HS-27A (cell line): ENCODE measurements around the gene SDHB.

Experiments used
- DNase-seq: peaks from one replicate; pipeline ENCODE4 v3.0.0-alpha.2; 2012; ENCODE audit warnings: low read depth, missing footprints

SDHB gene

DNA sequence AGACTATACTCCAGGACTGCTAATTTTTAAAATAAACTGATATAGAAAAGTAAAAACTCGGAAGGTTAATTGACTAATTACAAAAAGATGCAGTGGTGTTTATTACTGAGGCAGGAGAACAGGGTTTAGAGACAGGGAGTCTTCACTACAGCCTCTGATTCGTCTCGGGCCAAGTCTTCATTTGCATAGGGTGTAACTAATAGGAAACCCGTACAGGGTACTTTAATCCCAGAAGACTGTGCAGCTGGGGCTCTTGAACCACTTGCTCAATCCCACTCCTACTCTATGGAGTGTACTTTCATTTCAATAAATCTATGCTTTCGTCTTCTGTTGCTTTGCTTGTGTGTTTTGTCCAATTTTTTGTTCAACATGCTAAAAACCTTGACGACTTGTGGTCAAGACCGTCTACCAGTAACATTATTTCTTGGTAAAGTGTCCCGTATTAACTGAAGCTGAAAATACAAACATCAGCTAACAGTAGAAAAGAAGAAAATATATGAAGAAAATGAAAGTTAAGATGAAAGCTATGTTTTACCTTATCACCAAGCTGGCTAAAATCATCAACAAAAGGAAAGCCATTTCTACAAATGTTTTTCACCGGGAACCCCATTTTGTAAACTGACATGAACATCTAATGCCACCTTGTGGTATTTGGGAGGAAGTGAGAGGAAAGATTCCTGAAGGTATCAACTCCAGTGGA is 8.0 kb downstream of the SDHB start:
- no peak for DNase-seq

DNA sequence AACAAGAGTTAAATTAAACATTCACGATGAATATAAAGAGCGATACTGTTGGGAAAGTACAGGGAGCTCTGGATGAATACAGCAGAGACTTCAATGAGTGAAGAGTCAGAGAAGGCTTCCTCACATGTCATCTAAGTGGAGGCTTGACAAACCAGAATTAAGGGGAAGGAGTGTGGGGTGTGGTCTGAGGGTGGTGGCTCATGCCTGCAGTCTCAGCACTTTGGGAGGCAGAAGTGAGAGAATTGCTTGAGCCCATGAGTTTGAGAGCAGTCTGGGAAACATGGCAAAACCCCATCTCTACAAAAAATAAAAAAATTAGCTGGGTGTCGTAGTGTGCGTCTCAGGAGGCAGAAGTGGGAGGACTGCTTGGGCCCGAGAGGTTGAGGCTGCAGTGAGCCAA is 8.7 kb downstream of the SDHB start:
- DNase-seq, result no peak

- DNase-seq, result no peak
These were observed 10.2 kb downstream of the SDHB start for GRCh38 chr1:17043676-17044075.

DNA sequence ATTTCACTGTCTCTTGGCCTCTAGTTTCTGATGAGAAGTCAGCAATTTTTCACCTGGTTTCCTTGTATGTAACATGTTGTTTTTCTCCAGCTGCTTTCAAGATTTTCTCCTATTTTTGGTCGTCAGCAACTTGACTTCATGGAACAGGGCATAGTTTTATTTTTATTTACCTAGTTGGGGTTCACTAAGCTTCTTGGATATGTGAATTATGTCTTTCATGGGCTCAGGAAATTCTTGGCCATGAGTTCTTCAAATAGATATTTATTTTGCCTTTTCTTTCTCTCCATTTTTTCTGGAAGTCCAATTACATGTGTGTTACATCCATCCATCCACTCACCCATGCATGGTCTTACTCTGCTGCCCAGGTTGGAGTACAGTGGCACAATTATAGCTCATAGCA is 13.7 kb downstream of the SDHB start:
- no peak for DNase-seq

GRCh38 chr1:17039522-17039921 is 14.3 kb downstream of the SDHB start:
- no peak for DNase-seq

GRCh38 chr1:17033481-17033880 is 20.4 kb downstream of the SDHB start:
- DNase-seq, result no peak

- no peak for DNase-seq
These were observed 21.1 kb downstream of the SDHB start for GRCh38 chr1:17032741-17033140.

DNA sequence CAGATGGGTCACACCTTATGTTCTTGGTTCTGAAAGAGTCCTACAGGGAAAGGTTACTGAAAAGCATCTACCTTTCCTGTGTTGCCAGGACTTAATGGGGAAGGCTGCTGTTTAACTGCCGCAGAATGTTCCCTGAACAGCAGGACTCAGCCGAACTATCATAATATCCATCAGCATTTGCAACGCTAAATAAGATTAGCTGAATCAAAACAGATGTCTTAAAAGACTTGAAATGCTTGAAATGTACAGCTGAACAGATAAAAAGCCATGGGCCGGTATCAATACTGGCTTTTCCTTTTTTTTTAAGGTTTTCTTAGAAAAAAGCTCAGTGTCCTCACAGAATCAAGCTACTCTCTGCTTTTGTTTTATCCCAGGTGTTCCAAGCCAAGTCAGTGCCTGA is 22.4 kb downstream of the SDHB start:
- DNase-seq, result no peak

GRCh38 chr1:17030206-17030605 is 23.6 kb downstream of the SDHB start:
- no peak for DNase-seq

GRCh38 chr1:17028662-17029188 is 25.1 kb downstream of the SDHB start:
- no peak for DNase-seq

DNA sequence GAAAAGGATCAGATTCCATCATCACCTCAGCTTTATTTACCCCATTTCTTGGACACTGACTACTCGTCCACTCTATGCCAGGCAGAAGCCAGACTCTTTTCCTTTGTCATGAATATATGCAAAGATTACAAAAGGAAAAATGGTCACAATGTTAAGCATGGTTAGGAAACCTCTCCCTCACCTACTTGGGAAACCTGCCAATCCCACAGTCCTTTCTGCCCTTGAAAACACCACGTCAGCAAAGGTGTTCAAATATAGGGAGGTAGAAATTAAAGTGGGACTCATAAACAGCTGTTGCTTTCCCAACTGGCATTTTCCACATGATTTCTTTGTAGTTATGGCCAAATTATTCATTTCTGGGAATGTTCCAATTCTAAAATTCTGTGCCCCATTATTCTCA is 25.9 kb downstream of the SDHB start:
- no peak for DNase-seq

GRCh38 chr1:17027403-17027802 is 26.4 kb downstream of the SDHB start:
- no peak for DNase-seq

DNA sequence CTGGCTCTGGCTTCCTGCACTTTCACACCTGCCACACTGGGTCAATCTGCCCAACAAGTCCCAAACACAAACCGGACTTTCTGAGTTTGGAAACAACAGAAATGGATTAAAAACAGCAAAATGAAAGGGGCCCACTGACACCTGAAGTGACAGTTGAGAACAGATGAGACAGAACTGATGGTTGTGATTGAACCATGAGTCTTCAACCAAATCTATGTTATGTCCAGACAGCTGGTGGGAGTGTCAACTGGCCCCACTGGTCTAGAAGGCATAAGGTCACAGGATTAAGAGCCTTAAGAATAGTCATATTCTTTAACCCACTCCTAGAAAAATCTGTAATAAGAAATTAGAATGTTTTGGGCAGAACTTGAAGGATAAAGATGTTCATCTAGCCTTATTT is 29.1 kb downstream of the SDHB start:
- DNase-seq, result no peak

DNA sequence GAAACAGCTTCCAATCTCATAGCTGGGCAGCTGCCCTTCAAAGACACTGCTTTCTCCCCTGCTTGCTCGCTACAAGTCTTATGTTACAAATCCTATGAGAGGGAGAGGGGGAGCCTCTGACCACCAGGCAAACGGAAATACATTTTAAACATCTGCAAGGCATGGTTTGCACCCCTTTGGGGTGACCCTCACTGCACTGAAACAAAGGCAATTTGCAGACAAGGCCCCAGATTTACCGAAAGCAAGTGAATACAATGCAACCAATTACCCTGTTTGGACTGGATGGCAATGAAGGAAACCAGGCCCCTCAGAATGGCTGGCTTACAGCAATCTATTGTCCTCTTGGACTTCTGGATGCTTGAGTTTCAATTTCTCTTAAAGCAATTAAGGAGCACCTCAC is 30.3 kb downstream of the SDHB start:
- DNase-seq, result no peak

DNA sequence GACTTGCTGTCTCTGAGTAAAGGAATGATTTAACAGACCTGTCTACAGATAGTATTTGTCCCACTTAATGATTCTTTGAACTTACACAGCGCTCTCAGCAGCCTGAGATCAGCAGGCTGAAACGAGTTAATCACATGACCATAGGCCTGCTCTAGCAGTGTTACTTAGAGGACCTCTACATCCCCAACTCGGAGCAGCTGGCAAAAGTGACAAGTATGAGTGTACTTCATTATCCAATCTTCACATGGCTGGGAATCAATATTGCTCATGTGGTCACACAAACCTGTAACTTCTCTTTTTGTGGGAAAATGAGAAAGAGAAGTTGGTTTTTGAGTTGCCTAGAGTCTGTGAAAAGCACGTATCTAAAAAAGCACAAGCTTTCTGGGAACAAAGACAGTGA is 30.7 kb downstream of the SDHB start:
- DNase-seq, result no peak

- DNase-seq, result no peak
These were observed 31.9 kb downstream of the SDHB start for GRCh38 chr1:17021896-17022295.

GRCh38 chr1:17020502-17020901 is 33.3 kb downstream of the SDHB start:
- DNase-seq, result no peak

GRCh38 chr1:17018849-17019248 is 35.0 kb downstream of the SDHB start:
- DNase-seq, result no peak

GRCh38 chr1:17017435-17017834 is 36.4 kb downstream of the SDHB start:
- no peak for DNase-seq

DNA sequence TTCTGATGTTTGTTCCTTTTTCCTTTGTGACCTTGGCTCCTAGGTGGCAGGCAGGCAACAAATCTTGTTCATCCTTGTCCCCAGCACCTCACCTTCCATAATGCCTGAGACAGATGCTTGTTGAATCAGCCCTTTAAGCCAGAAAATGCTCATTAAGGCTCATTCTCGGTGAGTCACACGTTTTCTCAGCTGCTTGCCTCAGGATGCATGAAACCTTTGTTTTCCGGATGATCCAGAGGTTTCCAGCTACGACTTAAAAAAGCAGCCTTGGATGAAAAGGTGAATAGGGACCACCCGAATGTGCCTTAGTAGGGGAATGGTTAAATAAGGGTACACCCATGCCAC is 37.5 kb downstream of the SDHB start:
- no peak for DNase-seq

GRCh38 chr1:17014671-17015567 is 38.9 kb downstream of the SDHB start:
- no peak for DNase-seq

GRCh38 chr1:17013491-17014320 is 40.1 kb downstream of the SDHB start:
- no peak for DNase-seq
